Transverse colon (tissue), 4 donors: ENCODE data around the gene AUH.

Source experiments
- EP300 ChIP-seq: sonication (generic); formaldehyde crosslinking; IDR thresholded peaks from one replicate; pipeline ENCODE4 v1.6.1; 2017; ENCODE audit warnings: antibody characterized with exemption, low read depth
- POLR2A ChIP-seq: fragments of 450-650 bp; IDR thresholded peaks from one replicate; pipeline ENCODE4 v1.6.1; 2016; ENCODE audit warnings: antibody characterized with exemption, mild to moderate bottlenecking, moderate library complexity
- POLR2AphosphoS5 ChIP-seq, 3 donors: sonication (generic); formaldehyde crosslinking; IDR thresholded peaks; one replicate each; pipeline ENCODE4 v1.6.1; 2016; ENCODE audit warnings: antibody characterized with exemption in 3 of 3
- TF ChIP-seq, protein P1 (sequence below), 5 experiments: fragments of 200-600 bp in 3 of 5; fragments of 450-650 bp in 2 of 5; sonication (generic) in 3 of 5; IDR thresholded peaks; 1 replicate in 2 of 5; 2 replicates in 3 of 5; pipeline ENCODE4 v1.5.1; 2016 to 2017; ENCODE audit warnings: antibody characterized with exemption in 5 of 5, inconsistent platforms in 3 of 5, mild to moderate bottlenecking in 2 of 5, moderate library complexity in 1 of 5

DNA sequence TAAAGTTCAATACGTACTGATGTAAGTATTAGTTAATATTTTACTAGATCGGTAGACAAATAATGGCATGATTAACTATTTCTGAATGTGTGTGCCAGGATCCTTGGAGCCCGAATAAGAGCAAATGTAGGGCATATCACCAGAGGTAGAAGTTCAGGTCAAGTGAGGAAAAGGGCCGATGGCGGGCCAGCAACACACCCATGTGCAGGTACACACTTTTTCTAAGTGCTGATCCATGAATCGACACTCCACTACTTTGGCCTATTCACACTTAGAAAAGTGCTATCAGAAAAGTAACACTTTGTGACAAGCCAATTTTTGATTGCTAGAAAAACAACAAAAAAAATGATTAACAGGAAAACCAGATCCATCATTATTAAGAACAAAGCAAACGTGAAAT, 150.3 kb downstream of the AUH start:
- TF ChIP-seq, protein P1, sequence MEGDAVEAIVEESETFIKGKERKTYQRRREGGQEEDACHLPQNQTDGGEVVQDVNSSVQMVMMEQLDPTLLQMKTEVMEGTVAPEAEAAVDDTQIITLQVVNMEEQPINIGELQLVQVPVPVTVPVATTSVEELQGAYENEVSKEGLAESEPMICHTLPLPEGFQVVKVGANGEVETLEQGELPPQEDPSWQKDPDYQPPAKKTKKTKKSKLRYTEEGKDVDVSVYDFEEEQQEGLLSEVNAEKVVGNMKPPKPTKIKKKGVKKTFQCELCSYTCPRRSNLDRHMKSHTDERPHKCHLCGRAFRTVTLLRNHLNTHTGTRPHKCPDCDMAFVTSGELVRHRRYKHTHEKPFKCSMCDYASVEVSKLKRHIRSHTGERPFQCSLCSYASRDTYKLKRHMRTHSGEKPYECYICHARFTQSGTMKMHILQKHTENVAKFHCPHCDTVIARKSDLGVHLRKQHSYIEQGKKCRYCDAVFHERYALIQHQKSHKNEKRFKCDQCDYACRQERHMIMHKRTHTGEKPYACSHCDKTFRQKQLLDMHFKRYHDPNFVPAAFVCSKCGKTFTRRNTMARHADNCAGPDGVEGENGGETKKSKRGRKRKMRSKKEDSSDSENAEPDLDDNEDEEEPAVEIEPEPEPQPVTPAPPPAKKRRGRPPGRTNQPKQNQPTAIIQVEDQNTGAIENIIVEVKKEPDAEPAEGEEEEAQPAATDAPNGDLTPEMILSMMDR (IDR thresholded peaks at IDR 0.05) = no peak
- TF ChIP-seq POLR2A = no peak
- no peak for TF ChIP-seq POLR2AphosphoS5 (IDR thresholded peaks at IDR 0.05)
- no peak for TF ChIP-seq EP300
